Brain microvascular endothelial cell (primary cell): Measurements from ENCODE around the gene RPEL1.
A peak's percentile ranks its signal among the peaks of the same experiment; 100 is the strongest.

ENCODE experiments used
- DNase-seq: peaks from one replicate; pipeline ENCODE4 v3.0.0-alpha.2; 2020
- H3K27ac ChIP-seq: fragments of 250-450 bp; sonication (Bioruptor Pico); 2 replicates; pipeline ENCODE4 v1.5.1; 2020; ENCODE audit warnings: mild to moderate bottlenecking, moderate library complexity
- H3K27me3 ChIP-seq: fragments of 250-450 bp; sonication (Bioruptor Pico); replicated peaks from 2 replicates; pipeline ENCODE4 v1.5.1; 2020; ENCODE audit warnings: mild to moderate bottlenecking
- H3K36me3 ChIP-seq: fragments of 250-450 bp; sonication (Bioruptor Pico); replicated peaks from 2 replicates; pipeline ENCODE4 v1.5.1; 2020; ENCODE audit warnings: mild to moderate bottlenecking
- H3K4me3 ChIP-seq: 2 replicates; pipeline ENCODE4 v1.5.1; 2011; ENCODE audit warnings: low read depth, mild to moderate bottlenecking, control low read depth, low read length, moderate library complexity
- in situ Hi-C: cut with HindIII; loops from 2 replicates; pipeline ENCODE4 v1.10.0; 2017; ENCODE audit warnings: low sequenced_read_pairs, low pct_ligation_motif_present
- TF ChIP-seq, protein P1 (sequence below): IDR thresholded peaks from 2 replicates; pipeline ENCODE4 v1.5.1; 2011; ENCODE audit warnings: low read depth, mild to moderate bottlenecking, moderate library complexity, low read length, control low read depth, inconsistent platforms; ENCODE audit errors: missing control alignments

Gene RPEL1

DNA sequence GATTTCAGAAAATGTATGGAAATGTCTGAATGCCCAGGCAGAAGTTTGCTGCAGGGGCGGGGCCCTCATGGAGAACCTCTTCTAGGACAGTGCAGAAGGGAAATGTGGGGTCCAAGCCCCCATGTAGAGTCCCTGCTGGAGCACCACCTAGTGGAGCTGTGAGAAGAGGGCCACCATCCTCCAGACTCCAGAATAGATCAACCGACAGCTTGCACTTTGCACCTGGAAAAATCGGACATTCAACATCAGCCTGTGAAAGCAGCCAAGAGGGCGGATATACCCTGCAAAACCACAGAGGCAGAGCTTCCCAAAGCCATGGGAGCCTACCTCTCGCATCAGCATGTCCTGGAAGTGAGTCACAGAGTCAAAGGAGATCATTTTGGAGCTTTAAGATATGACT lies 14.3 kb downstream of the RPEL1 start:
- in situ Hi-C loops, result no loop called here
- H3K27ac ChIP-seq, result no peak overlapping the region
- DNase-seq, result no peak
- H3K36me3 ChIP-seq, result no peaks in the 10 kb centered on the region
- H3K27me3 ChIP-seq, result no peaks in the 10 kb centered on the region
- no peak overlapping the region for H3K4me3 ChIP-seq
- TF ChIP-seq, protein P1, sequence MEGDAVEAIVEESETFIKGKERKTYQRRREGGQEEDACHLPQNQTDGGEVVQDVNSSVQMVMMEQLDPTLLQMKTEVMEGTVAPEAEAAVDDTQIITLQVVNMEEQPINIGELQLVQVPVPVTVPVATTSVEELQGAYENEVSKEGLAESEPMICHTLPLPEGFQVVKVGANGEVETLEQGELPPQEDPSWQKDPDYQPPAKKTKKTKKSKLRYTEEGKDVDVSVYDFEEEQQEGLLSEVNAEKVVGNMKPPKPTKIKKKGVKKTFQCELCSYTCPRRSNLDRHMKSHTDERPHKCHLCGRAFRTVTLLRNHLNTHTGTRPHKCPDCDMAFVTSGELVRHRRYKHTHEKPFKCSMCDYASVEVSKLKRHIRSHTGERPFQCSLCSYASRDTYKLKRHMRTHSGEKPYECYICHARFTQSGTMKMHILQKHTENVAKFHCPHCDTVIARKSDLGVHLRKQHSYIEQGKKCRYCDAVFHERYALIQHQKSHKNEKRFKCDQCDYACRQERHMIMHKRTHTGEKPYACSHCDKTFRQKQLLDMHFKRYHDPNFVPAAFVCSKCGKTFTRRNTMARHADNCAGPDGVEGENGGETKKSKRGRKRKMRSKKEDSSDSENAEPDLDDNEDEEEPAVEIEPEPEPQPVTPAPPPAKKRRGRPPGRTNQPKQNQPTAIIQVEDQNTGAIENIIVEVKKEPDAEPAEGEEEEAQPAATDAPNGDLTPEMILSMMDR, result no peak

- Histone ChIP-seq H3K27me3 (no peaks in the 10 kb centered on the region), H3K27ac (no peak overlapping the region), H3K36me3 (no peaks in the 10 kb centered on the region), H3K4me3 (no peak overlapping the region)
- no peak for DNase-seq
- in situ Hi-C loops, result no loop called here
- TF ChIP-seq, protein P1, result no peak
These were observed 16.5 kb downstream of the RPEL1 start for GRCh38 chr10:103262229-103262628.

- Histone ChIP-seq H3K27ac (no peak overlapping the region), H3K4me3 (no peak overlapping the region), H3K36me3 (no peaks in the 10 kb centered on the region), H3K27me3 (no peaks in the 10 kb centered on the region)
- in situ Hi-C loops, result no loop called here
- TF ChIP-seq, protein P1, result no peak
- DNase-seq, result peak; percentile 69
These were observed 20.1 kb downstream of the RPEL1 start for GRCh38 chr10:103265717-103266329.

DNA sequence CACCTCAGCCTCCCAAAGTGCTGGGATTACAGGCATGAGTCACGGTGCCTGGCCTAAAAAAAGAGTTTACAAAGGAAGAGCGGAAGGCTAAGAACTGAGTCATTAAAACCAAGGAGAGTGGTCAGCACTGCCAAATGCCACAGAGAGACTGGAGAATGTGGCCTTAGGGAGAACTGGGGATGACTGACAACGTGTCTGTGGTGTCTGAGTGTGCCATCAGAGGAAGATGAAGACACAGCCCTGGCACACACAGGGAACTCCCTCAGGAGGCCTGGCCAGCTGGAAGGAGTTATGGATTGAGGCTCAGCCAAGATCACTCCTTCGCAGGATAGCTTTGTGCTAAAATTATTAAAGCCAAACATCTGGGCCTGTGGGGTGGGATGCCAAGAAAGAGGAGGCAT lies 27.4 kb downstream of the RPEL1 start:
- TF ChIP-seq, protein P1, result no peak
- peak; percentile 91 for DNase-seq

DNA sequence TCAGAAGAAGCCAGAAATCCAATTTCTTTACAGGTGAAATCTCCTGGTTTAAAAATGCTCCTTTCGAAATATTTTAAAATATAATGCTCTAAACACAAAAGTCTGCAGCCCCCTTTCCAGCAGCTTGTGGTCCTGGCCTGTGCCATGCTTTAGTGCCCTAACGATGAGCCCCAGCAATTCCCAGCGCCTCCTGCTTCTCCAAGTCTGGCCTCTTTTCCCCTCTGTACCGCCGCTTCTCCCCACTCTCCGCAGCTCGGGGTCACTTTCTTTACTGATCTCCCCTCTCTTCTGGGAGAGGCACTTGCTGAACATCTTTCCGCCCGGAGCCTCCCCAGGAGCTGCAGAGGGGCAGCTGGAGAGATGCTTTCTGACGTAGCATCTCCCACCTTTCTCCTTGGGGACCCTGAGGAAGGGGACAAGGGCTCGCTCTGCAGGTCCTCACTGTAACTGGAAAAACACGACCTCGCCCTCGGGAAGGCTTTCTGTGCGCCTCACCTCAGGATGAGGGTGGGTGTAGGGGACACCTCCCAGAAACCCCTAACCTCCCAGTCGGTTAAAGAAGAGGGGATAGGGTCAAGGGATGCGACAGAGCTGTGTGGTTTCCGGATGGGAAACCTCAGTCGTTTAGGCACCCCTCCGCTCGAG lies 30.7 kb downstream of the RPEL1 start:
- TF ChIP-seq, protein P1, result no peak
- Histone ChIP-seq H3K27me3 (peaks cover 18% of the 10 kb centered on the region), H3K36me3 (no peaks in the 10 kb centered on the region), H3K27ac (no peak overlapping the region), H3K4me3 (no peak overlapping the region)
- in situ Hi-C loops, result no loop called here
- DNase-seq, result no peak

More for the DNA sequence above, 27.4 kb downstream of the RPEL1 start:
- Histone ChIP-seq H3K4me3 (no peak overlapping the region), H3K27me3 (peaks cover 13% of the 10 kb centered on the region), H3K27ac (no peak overlapping the region), H3K36me3 (no peaks in the 10 kb centered on the region)
- in situ Hi-C loops, result no loop called here
